GM04504 (cell line): ENCODE results near the gene ITGAV.
"Not testable (repeated sequence)": the region's sequence is repeated elsewhere in the genome, so short reads cannot be mapped to it uniquely, and the experiment has no call there.

Source experiments
- DNase-seq: peaks from one replicate; pipeline ENCODE4 v3.0.0-alpha.2; 2012; ENCODE audit warnings: low read depth

The ITGAV gene

GRCh38 chr2:186589612-186590349 is at the start of gene ITGAV:
TSS of gene ITGAV (plus strand) at chr2:186590056. CDS start at chr2:186590339, 283 bp downstream.
- peak; percentile 78 for DNase-seq

- no peak for DNase-seq
Observed at GRCh38 chr2:186540941-186541340, 48.9 kb upstream of the ITGAV start.

- DNase-seq: no peak
Observed at GRCh38 chr2:186542002-186542401, 47.9 kb upstream of the ITGAV start.

DNA sequence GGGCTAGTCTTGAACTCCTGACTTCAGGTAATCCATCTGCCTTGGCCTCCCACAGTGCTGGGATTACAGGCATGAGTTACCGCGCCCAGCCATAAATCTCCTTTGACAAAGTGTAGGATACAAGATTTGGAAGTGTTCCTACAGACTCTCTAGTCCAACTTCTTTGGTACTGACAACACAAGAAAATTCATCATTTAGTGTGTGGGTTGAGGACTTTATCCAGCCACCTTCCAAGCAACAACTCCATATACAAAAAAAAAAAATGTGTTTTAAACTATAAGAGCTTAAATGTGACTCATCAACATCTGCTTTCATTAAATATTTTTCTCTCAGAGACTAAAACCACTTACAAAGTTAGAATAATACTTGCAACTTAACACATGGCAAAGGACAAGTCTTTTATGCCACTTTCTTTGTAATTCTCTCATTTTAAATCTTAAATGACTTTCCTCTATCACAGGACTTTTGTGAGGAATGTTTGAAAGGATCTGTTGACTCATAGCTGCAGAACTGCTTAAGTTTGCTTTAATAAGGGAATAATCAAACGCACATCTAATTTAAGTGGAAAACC is 46.2 kb upstream of the ITGAV start:
- DNase-seq: no peak

- DNase-seq: peak; percentile 64
Observed at GRCh38 chr2:186544255-186544675, 45.6 kb upstream of the ITGAV start.

DNA sequence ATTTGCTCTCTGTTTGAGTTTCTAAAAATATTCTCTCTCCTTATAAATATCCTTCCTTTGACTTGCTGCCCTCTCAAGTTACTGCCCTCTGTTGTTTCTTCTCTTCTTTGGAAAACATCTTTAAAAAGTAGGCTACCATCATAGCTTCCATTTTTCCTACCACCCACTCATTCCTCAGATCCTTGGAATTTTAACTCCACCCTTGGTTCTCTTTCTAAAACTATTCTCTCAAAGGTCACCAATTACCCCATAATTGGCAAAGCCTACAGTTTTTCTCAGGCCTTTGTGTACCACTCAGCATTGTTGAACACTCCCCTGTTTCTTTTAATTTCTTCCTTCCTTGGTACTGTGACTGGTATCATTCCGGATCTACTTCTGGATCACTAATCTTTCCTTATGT is 43.0 kb upstream of the ITGAV start:
- DNase-seq: no peak

DNA sequence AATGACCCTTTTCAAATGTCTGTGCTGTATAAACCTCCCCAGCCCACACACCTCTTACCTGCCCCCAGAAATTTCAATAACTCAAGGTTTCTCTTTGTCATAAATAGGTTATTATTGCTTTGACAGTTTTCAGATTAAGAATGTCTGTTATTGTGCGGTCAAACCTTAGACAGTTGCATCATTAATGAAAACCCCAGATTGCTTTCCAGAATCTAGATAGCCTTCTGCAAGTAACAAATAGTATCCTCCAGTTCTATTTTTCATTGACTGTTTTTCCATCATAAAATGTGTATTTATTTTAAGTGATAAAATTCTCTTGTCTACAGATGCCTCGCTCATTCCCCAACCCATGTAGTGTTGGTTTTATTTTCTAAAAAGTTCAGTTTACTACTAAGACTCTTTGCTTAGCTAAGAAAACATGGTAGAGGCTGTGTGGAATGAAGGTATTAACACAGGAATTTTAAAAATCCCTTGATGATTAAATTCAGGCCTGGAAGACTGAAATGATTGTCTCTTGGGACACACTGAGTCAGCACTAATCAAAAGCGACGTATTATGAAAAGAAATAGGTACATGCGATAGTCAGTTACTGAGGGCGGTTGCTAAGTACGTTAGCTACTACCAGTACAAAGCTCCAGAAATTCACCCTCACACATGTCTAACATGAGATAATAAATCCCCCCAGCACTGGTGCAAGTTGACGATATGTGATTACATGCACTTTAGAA is 38.4 kb upstream of the ITGAV start:
- DNase-seq: no peak

DNA sequence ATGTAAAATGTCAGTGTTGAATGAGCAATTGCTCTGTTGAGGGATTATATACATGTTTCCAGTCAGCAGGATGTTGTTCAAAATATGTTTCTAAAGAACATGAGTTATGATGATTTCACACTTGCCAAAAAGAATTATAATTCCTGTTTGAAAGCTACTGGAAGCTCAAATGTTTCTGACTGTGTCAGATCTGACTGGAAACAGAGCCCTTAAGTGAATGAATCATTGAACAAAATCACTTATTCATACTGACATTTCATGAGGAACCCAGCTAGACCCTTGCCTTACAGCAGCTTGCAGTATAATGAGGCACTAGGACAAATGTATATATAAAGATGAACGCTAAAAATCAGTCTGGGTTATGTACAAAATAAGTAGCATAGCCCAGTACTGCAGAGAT is 35.4 kb upstream of the ITGAV start:
- no peak for DNase-seq

- no peak for DNase-seq
Observed at GRCh38 chr2:186554850-186555671, 34.8 kb upstream of the ITGAV start.

DNA sequence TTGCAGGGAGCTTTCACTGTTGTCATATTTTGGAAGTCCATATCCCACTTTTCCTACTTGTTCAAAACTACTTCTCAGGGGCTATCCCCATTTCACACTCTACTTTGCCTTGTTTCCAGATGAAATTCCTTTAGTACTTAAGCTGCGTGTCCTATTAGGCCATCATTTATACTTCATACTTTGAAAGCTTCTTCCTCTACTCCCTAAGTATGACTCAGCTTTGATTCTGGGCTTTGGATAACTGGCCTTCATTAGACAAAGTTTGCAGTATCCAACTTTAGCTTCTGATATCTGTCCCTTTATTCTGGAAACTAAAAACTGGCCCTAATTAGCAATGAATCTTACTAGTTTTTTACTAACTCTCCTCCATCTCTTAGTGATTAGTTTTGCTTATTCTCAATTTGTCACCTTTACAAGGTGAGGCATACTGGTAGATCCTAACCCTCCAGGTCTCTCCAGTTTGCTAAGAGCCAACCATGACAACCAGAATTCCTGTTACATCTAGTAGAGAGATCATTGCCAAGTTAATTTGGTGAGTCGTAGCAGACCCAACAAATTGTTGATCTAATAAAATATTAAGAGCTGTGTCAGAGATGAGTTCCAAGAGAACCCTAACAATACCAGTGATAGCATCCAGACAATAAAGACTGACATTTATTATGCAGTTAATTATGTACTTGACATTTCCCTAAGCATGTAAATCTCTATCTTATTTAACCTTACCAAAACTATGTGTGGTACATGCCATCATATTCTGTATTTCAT is 31.2 kb upstream of the ITGAV start:
- no peak for DNase-seq

GRCh38 chr2:186559370-186559769 is 30.5 kb upstream of the ITGAV start:
- DNase-seq: no peak

- DNase-seq: no peak
Observed at GRCh38 chr2:186559848-186560247, 30.0 kb upstream of the ITGAV start.

DNA sequence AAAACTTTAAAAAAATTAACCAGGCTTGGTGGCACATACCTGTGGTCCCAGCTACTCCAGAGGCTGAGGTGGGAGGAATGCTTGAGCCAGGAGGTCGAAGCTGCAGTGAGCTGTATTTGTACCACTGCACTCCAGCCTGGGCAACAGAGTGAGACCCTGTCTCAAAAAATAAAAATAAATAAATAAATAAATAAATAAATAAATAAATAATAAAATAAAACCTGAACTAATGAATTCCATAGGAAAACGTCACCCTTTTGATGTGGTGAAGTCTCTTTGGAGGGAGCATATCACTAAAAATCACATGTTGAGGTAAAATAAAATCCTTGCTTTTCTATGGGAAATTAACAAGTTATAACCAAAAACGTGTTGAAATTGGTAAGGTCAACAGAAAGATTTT is 29.6 kb upstream of the ITGAV start:
- DNase-seq: no peak

- no peak for DNase-seq
Observed at GRCh38 chr2:186561467-186562208, 28.2 kb upstream of the ITGAV start.

DNA sequence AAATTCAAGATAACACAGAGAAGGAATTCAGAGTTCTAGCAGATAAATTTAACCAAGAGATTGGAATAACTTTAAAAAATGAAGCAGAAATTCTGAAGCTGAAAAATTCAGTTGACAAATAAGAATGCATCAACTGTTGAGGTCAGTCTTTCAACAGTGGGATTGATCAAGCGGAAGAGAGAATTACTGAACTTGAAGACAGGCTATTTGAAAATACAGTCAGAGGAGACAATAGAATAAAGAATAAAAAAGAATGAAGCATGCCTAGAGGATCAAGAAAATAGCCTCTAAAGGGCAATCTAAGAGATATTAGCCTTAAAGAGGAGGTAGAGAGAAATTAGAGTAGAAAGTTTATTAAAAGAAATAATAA is 27.7 kb upstream of the ITGAV start:
- DNase-seq: no peak

DNA sequence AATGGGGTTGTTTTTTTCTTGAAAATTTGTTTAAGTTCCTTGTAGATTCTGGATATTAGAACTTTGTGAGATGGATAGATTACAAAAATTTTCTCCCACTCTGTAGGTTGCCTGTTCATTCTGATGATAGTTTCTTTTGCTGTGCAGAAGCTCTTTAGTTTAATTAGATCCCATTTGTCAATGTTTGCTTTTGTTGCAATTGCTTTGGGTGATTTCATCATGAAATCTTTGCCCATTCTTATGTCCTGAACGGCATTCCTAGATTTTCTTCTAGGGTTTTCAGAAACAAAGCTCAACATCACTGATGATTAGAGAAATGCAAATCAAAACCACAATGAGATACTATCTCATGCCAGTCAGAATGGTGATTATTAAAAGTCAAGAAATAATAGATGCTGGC is 21.3 kb upstream of the ITGAV start:
- DNase-seq: not testable (repeated sequence)

GRCh38 chr2:186569127-186569526 is 20.7 kb upstream of the ITGAV start:
- not testable (repeated sequence) for DNase-seq

- no peak for DNase-seq
Observed at GRCh38 chr2:186569897-186570296, 20.0 kb upstream of the ITGAV start.

DNA sequence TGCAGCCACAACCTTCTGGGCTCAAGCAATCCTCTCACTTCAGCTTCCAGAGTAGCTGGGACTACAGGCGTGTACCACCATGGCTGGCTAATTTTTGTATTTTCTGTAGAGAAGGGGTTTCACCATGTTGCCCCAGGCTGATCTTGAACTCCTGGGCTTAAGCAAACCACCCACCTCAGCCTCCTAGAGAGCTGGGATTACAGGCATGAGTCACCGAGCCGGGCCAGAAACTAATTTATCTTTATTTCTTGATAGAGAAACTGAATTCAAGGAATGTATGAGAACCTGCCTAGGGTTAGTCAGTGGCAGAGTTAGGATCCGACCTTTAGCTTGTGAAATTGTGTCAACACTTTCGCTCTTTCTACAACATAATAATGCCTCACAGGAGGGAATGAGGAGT is 19.3 kb upstream of the ITGAV start:
- DNase-seq: no peak

GRCh38 chr2:186572705-186573104 is 17.2 kb upstream of the ITGAV start:
- no peak for DNase-seq

DNA sequence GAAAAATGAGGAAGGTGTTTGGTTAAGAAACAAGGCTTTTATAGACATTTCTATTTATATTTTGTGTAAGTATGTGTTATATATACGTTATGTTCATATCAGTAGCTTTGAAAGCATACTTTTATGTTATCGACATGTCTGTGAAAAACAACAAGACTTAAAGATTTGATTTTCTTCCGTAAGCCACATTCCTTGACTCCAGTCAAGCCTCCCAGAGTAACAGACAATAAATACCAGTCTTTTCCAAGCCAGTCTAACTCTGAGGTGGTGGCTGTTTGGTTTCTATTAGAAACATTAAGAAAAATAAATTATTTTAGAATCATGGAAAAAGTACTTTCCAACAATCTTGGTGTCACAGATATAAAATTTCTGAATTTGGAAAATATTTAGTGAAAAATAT is 16.3 kb upstream of the ITGAV start:
- DNase-seq: no peak
